HFFc6 (cell line): Measurements from ENCODE around the gene TSPAN11. TPM values are rescaled to one million over a fixed set of nuclear protein-coding genes. Genes with fewer than 3 reads are reported as not detected.

Source experiments
- DNase-seq: peaks from one replicate; pipeline ENCODE4 v3.0.0-alpha.2; 2018
- H3K27ac Mint-ChIP-seq: 2 replicates; pipeline ENCODE4 v1.8.0; 2020; ENCODE audit warnings: mild to moderate bottlenecking, mixed read lengths
- H3K27me3 Mint-ChIP-seq: 2 replicates; pipeline ENCODE4 v1.8.0; 2021; ENCODE audit warnings: mild to moderate bottlenecking, moderate library complexity, mixed read lengths; ENCODE audit not compliant: insufficient read depth
- H3K36me3 Mint-ChIP-seq: 2 replicates; pipeline ENCODE4 v1.8.0; 2021; ENCODE audit warnings: low read depth, mixed read lengths
- H3K4me1 Mint-ChIP-seq: 2 replicates; pipeline ENCODE4 v1.8.0; 2020; ENCODE audit warnings: low read depth, mixed read lengths
- H3K4me3 Mint-ChIP-seq: 2 replicates; pipeline ENCODE4 v1.8.0; 2020; ENCODE audit warnings: mild to moderate bottlenecking, moderate library complexity, mixed read lengths
- H3K9me3 Mint-ChIP-seq: 2 replicates; pipeline ENCODE4 v1.8.0; 2020; ENCODE audit warnings: mild to moderate bottlenecking, mixed read lengths
- total RNA-seq, 6 experiments: library from RNA; stranded (reverse); fragmentation: NEBNext Ultra II Directional; extraction: Animal tissue kit (Norgen Biotek cat#: 25700); gene quantifications; 2 replicates in 1 of 6; 3 replicates in 5 of 6; pipeline ENCODE4 v1.2.3, GENCODE V29; 2021
- TF ChIP-seq, protein P1 (sequence below): fragments of 200-600 bp; sonication (generic); IDR thresholded peaks from 2 replicates; pipeline ENCODE4 v1.5.0; 2021; ENCODE audit warnings: antibody characterized with exemption, mild to moderate bottlenecking

Gene TSPAN11
- total RNA-seq, 6 experiments from 2014 or later = 0.17 to 0.18 TPM; not detected in 4

DNA sequence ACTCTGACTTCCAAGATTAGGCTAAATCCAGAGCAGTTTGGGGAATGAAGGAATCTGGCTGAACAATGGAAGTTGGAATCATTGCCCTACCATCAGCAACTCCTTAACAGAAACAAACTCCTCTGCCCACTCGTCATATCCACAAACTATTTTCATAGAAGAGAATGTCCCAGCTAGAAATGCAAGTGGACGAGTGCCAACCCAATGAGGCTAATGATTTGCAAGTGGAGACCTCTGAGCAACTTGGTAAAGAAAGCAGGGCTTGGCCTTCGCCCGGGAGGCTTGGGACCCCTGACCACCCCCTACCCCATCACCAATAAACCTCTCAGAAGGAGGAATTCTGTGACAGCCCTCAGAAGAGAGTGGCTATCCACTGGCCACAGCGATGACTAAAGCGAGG lies 107.1 kb downstream of the TSPAN11 start:
- no peak for DNase-seq
- H3K27ac Mint-ChIP-seq = no peak overlapping the region
- H3K9me3 Mint-ChIP-seq = no peaks in the 10 kb centered on the region
- peaks cover 27% of the 10 kb centered on the region for H3K27me3 Mint-ChIP-seq
- TF ChIP-seq, protein P1, sequence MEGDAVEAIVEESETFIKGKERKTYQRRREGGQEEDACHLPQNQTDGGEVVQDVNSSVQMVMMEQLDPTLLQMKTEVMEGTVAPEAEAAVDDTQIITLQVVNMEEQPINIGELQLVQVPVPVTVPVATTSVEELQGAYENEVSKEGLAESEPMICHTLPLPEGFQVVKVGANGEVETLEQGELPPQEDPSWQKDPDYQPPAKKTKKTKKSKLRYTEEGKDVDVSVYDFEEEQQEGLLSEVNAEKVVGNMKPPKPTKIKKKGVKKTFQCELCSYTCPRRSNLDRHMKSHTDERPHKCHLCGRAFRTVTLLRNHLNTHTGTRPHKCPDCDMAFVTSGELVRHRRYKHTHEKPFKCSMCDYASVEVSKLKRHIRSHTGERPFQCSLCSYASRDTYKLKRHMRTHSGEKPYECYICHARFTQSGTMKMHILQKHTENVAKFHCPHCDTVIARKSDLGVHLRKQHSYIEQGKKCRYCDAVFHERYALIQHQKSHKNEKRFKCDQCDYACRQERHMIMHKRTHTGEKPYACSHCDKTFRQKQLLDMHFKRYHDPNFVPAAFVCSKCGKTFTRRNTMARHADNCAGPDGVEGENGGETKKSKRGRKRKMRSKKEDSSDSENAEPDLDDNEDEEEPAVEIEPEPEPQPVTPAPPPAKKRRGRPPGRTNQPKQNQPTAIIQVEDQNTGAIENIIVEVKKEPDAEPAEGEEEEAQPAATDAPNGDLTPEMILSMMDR = no peak
- no peak overlapping the region for H3K4me3 Mint-ChIP-seq
- H3K4me1 Mint-ChIP-seq = peaks cover 31% of the 10 kb centered on the region
- no peaks in the 10 kb centered on the region for H3K36me3 Mint-ChIP-seq

GRCh38 chr12:31034372-31034771 lies 107.8 kb downstream of the TSPAN11 start:
- no peak overlapping the region for H3K4me3 Mint-ChIP-seq
- H3K9me3 Mint-ChIP-seq = no peaks in the 10 kb centered on the region
- TF ChIP-seq, protein P1 = no peak
- peaks cover 28% of the 10 kb centered on the region for H3K27me3 Mint-ChIP-seq
- no peak for DNase-seq
- H3K36me3 Mint-ChIP-seq = no peaks in the 10 kb centered on the region
- peaks cover 31% of the 10 kb centered on the region for H3K4me1 Mint-ChIP-seq
- H3K27ac Mint-ChIP-seq = no peak overlapping the region

DNA sequence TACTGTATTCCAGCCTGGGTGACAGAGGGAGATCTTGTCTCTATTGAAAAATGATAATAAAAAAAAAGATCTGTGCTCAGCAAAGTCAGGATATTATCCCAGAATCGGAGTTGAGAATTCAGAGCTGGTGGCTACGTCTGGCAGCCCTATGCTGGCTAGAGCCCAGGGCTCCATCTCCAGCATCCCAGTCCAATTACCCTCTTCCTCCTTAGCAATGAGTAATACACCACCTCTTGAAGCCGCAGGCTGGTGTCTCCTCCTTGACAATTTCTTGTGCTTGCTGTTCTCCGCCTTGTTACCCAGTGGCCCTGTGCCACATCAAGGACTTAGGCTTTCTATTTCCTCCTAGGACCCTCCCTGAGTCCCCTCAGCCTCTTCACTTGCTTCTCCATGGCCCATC lies 108.7 kb downstream of the TSPAN11 start:
- no peaks in the 10 kb centered on the region for H3K36me3 Mint-ChIP-seq
- no peak overlapping the region for H3K27ac Mint-ChIP-seq
- peaks cover 31% of the 10 kb centered on the region for H3K4me1 Mint-ChIP-seq
- no peak overlapping the region for H3K4me3 Mint-ChIP-seq
- DNase-seq = no peak
- TF ChIP-seq, protein P1 = no peak
- no peaks in the 10 kb centered on the region for H3K9me3 Mint-ChIP-seq
- H3K27me3 Mint-ChIP-seq = peaks cover 26% of the 10 kb centered on the region

- Mint-ChIP-seq H3K4me3 (no peak overlapping the region), H3K27me3 (peaks cover 21% of the 10 kb centered on the region), H3K27ac (no peak overlapping the region), H3K36me3 (no peaks in the 10 kb centered on the region), H3K4me1 (peaks cover 31% of the 10 kb centered on the region), H3K9me3 (no peaks in the 10 kb centered on the region)
- DNase-seq = no peak
- TF ChIP-seq, protein P1 = no peak
Measured at GRCh38 chr12:31035967-31036665, 109.6 kb downstream of the TSPAN11 start.

GRCh38 chr12:31037028-31037427 lies 110.5 kb downstream of the TSPAN11 start:
- Mint-ChIP-seq H3K36me3 (no peaks in the 10 kb centered on the region), H3K9me3 (no peaks in the 10 kb centered on the region), H3K27ac (no peak overlapping the region), H3K4me1 (peaks cover 31% of the 10 kb centered on the region), H3K27me3 (peaks cover 21% of the 10 kb centered on the region), H3K4me3 (no peak overlapping the region)
- TF ChIP-seq, protein P1 = no peak
- no peak for DNase-seq
